Hepatocyte (in vitro differentiated cells): ENCODE results near the gene IFT43. TPM values are rescaled to one million over a fixed set of nuclear protein-coding genes. Genes with fewer than 3 reads are reported as not detected.

Source experiments
- DNase-seq: peaks from one replicate; pipeline ENCODE4 v3.0.0-alpha.2; 2016; ENCODE audit warnings: low spot score
- H2AFZ ChIP-seq: fragments of 200-600 bp; sonication (generic); 2 replicates; pipeline ENCODE4 v1.6.0; 2016; ENCODE audit warnings: antibody characterized with exemption, mild to moderate bottlenecking
- H3K27ac ChIP-seq: fragments of 200-600 bp; sonication (generic); 2 replicates; pipeline ENCODE4 v1.5.1; 2016; ENCODE audit warnings: mild to moderate bottlenecking
- H3K27me3 ChIP-seq: fragments of 200-600 bp; sonication (generic); 2 replicates; pipeline ENCODE4 v1.6.1; 2016
- H3K36me3 ChIP-seq: fragments of 200-600 bp; sonication (generic); replicated peaks from 2 replicates; pipeline ENCODE4 v1.5.1; 2016; ENCODE audit warnings: low read depth; ENCODE audit not compliant: insufficient read depth
- H3K4me1 ChIP-seq: fragments of 200-600 bp; sonication (generic); 2 replicates; pipeline ENCODE4 v1.5.1; 2016; ENCODE audit warnings: mild to moderate bottlenecking, moderate library complexity; ENCODE audit not compliant: insufficient read depth
- H3K4me2 ChIP-seq: fragments of 200-600 bp; sonication (generic); 2 replicates; pipeline ENCODE4 v1.6.0; 2016
- H3K4me3 ChIP-seq: fragments of 200-600 bp; sonication (generic); 2 replicates; pipeline ENCODE4 v1.5.1; 2016; ENCODE audit warnings: mild to moderate bottlenecking
- H3K79me2 ChIP-seq: fragments of 200-600 bp; sonication (generic); 2 replicates; pipeline ENCODE4 v1.6.0; 2017; ENCODE audit warnings: mild to moderate bottlenecking
- H3K9me2 ChIP-seq: fragments of 200-600 bp; sonication (generic); replicated peaks from 2 replicates; pipeline ENCODE4 v1.6.0; 2017; ENCODE audit warnings: mild to moderate bottlenecking; ENCODE audit not compliant: insufficient read depth
- H3K9me3 ChIP-seq: fragments of 200-600 bp; sonication (generic); 2 replicates; pipeline ENCODE4 v1.5.1; 2016; ENCODE audit warnings: low read depth, mild to moderate bottlenecking
- H4K20me1 ChIP-seq: fragments of 200-600 bp; sonication (generic); 2 replicates; pipeline ENCODE4 v1.6.0; 2016; ENCODE audit warnings: mild to moderate bottlenecking; ENCODE audit not compliant: insufficient read depth, poor library complexity, severe bottlenecking
- CTCF ChIP-seq: fragments of 200-600 bp; sonication (generic); IDR thresholded peaks from 2 replicates; pipeline ENCODE4 v1.5.1; 2016; ENCODE audit warnings: antibody characterized with exemption, mild to moderate bottlenecking; ENCODE audit not compliant: poor library complexity
- EZH2 ChIP-seq: fragments of 200-600 bp; sonication (generic); IDR thresholded peaks from 2 replicates; pipeline ENCODE4 v1.6.1; 2016; ENCODE audit warnings: antibody characterized with exemption, mild to moderate bottlenecking, borderline replicate concordance
- EZH2phosphoT487 ChIP-seq: fragments of 200-600 bp; sonication (generic); IDR thresholded peaks from one replicate; pipeline ENCODE4 v1.6.1; 2018; ENCODE audit warnings: antibody characterized with exemption, mild to moderate bottlenecking, low read depth, moderate library complexity; ENCODE audit not compliant: unreplicated experiment, severe bottlenecking
- WGBS: methylation state at CpG from one replicate; pipeline ENCODE4 v1.1.6; 2016; ENCODE audit warnings: low lambda C conversion rate; ENCODE audit errors: missing lambda C conversion rate; 5-methylcytosine and 5-hydroxymethylcytosine counted together
- polyA plus RNA-seq: library from polyadenylated mRNA; unstranded; fragments of >200 nt; fragmentation: Nextera tagmentation; extraction: Ambion mirVana; gene quantifications from 2 replicates; pipeline ENCODE4 v1.2.1, GENCODE V29; 2016
- total RNA-seq: library from RNA; depleted of rRNA; stranded (reverse); fragments of >200 nt; gene quantifications from 2 replicates; pipeline ENCODE4 v1.2.3, GENCODE V29; 2014

Gene IFT43
- total and polyA plus RNA-seq, 2 experiments from 2014 or later, result 31.9 to 43.2 TPM

GRCh38 chr14:75969126-75969525 lies 16.4 kb upstream of the IFT43 start:
- Histone ChIP-seq H3K4me3 (no peak overlapping the region), H3K9me3 (no peaks in the 10 kb centered on the region)

DNA sequence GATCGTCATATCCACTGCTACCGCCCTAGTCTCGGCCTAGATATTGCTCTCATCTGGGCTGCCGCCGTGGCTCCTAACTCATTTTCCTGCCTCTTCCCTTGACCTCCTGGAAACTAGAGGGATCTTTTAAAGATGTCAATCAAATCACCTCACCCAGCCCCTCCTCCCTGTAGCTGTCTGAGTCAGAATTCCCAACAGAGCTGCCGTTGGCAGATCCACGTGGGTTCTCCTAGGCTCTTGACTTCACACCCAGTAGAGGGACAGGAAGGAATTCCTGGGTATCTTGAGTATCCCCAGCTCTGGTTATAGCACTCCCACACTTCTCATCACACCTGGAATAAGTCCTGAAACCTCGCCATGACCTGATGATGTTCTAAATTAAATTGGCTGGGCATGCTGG lies 15.7 kb upstream of the IFT43 start:
- Histone ChIP-seq H2AFZ (no peak overlapping the region), H3K9me3 (no peaks in the 10 kb centered on the region), H3K27ac (no peak overlapping the region), H3K4me2 (no peak overlapping the region), H3K36me3 (no peaks in the 10 kb centered on the region), H3K4me1 (no peaks in the 10 kb centered on the region), H3K27me3 (no peaks in the 10 kb centered on the region), H3K4me3 (no peak overlapping the region), H4K20me1 (no peaks in the 10 kb centered on the region), H3K79me2 (no peaks in the 10 kb centered on the region), H3K9me2 (no peaks in the 10 kb centered on the region)
- 78% methylated on average over 8 of the region's 8 CpGs for whole genome bisulfite sequencing
- no peak for DNase-seq
- no peak for TF ChIP-seq EZH2
- no peak for TF ChIP-seq CTCF
- TF ChIP-seq EZH2phosphoT487, result no peak

More at GRCh38 chr14:75969126-75969525, 16.4 kb upstream of the IFT43 start:
- H3K4me1 ChIP-seq, result no peaks in the 10 kb centered on the region
- H3K27me3 ChIP-seq, result no peaks in the 10 kb centered on the region
- no peaks in the 10 kb centered on the region for H3K36me3 ChIP-seq
- no peak overlapping the region for H2AFZ ChIP-seq
- H4K20me1 ChIP-seq, result no peaks in the 10 kb centered on the region
- 64% methylated on average over 4 of the region's 4 CpGs for WGBS
- no peak for DNase-seq
- no peaks in the 10 kb centered on the region for H3K79me2 ChIP-seq
- no peak overlapping the region for H3K4me2 ChIP-seq
- H3K9me2 ChIP-seq, result no peaks in the 10 kb centered on the region
- no peak overlapping the region for H3K27ac ChIP-seq
- no peak for TF ChIP-seq EZH2
- TF ChIP-seq CTCF, result no peak
- no peak for TF ChIP-seq EZH2phosphoT487

GRCh38 chr14:75970989-75971388 lies 14.6 kb upstream of the IFT43 start:
- H2AFZ ChIP-seq, result no peak overlapping the region
- no peaks in the 10 kb centered on the region for H3K9me3 ChIP-seq

More at GRCh38 chr14:75970989-75971388, 14.6 kb upstream of the IFT43 start:
- Histone ChIP-seq H3K36me3 (no peaks in the 10 kb centered on the region), H3K4me3 (no peak overlapping the region), H3K4me1 (no peaks in the 10 kb centered on the region), H3K27me3 (no peaks in the 10 kb centered on the region), H3K4me2 (no peak overlapping the region), H3K27ac (no peak overlapping the region), H3K9me2 (no peaks in the 10 kb centered on the region), H4K20me1 (no peaks in the 10 kb centered on the region), H3K79me2 (peaks cover 5% of the 10 kb centered on the region)
- no peak for DNase-seq
- TF ChIP-seq CTCF (no peak), EZH2 (no peak), EZH2phosphoT487 (no peak)
- WGBS, result 89% methylated on average over 9 of the region's 9 CpGs
